Transverse colon (tissue), 4 donors: ENCODE data around the gene BST1. TPM values are rescaled to one million over a fixed set of nuclear protein-coding genes. Genes with fewer than 3 reads are reported as not detected.

Source experiments
- DNase-seq: peaks from one replicate; pipeline ENCODE4 v3.0.0-alpha.2; 2019
- H3K27ac ChIP-seq, 4 donors: fragments of 200-600 bp; sonication (generic); 2 replicates each; pipeline ENCODE4 v1.5.1; 2016 to 2018; ENCODE audit warnings: inconsistent platforms in 4 of 4
- H3K27me3 ChIP-seq: fragments of 200-600 bp; sonication (generic); 2 replicates; pipeline ENCODE4 v1.5.1; 2017; ENCODE audit warnings: inconsistent platforms
- H3K36me3 ChIP-seq, 4 donors: fragments of 200-600 bp; sonication (generic); 2 replicates each; pipeline ENCODE4 v1.5.1; 2017 to 2019; ENCODE audit warnings: inconsistent platforms in 4 of 4
- H3K4me1 ChIP-seq, 4 donors: fragments of 200-600 bp; sonication (generic); 2 replicates each; pipeline ENCODE4 v1.5.1; 2017 to 2020; ENCODE audit warnings: inconsistent platforms in 4 of 4
- H3K4me3 ChIP-seq, 4 donors: fragments of 200-600 bp; sonication (generic); 1 replicate in 1 of 4; 2 replicates in 3 of 4; pipeline versions ENCODE4 v1.5.1 to v1.6.1; 2017 to 2019; ENCODE audit warnings: inconsistent platforms in 4 of 4
- H3K9me3 ChIP-seq, 2 donors: fragments of 200-600 bp; sonication (generic); 2 replicates each; pipeline ENCODE4 v1.5.1; 2017 to 2019; ENCODE audit warnings: inconsistent platforms in 2 of 2
- CTCF ChIP-seq, 5 experiments: fragments of 200-600 bp in 3 of 5; fragments of 450-650 bp in 2 of 5; sonication (generic) in 3 of 5; IDR thresholded peaks; 1 replicate in 2 of 5; 2 replicates in 3 of 5; pipeline ENCODE4 v1.5.1; 2016 to 2017; ENCODE audit warnings: antibody characterized with exemption in 5 of 5, inconsistent platforms in 3 of 5, mild to moderate bottlenecking in 2 of 5, moderate library complexity in 1 of 5
- EP300 ChIP-seq: sonication (generic); formaldehyde crosslinking; IDR thresholded peaks from one replicate; pipeline ENCODE4 v1.6.1; 2017; ENCODE audit warnings: antibody characterized with exemption, low read depth
- POLR2A ChIP-seq: fragments of 450-650 bp; IDR thresholded peaks from one replicate; pipeline ENCODE4 v1.6.1; 2016; ENCODE audit warnings: antibody characterized with exemption, mild to moderate bottlenecking, moderate library complexity
- POLR2AphosphoS5 ChIP-seq, 3 donors: sonication (generic); formaldehyde crosslinking; IDR thresholded peaks; one replicate each; pipeline ENCODE4 v1.6.1; 2016; ENCODE audit warnings: antibody characterized with exemption in 3 of 3
- WGBS, 2 donors: methylation state at CpG; one replicate each; pipeline ENCODE4 v1.1.5; 2018; ENCODE audit warnings: low coverage in 1 of 2; 5-methylcytosine and 5-hydroxymethylcytosine counted together
- in situ Hi-C, 4 donors: fragments of 200-750 bp; cut with MboI; loops; one replicate each; pipeline versions ENCODE4 v1.15.0 to v1.15.1; 2017; ENCODE audit warnings: low sequenced_read_pairs in 3 of 4, low pct_ligation_motif_present in 1 of 4, low pct_unique_long_range_greater_than_20kb in 1 of 4
- intact Hi-C: fragments of 100-400 bp; cut with DNase I; formaldehyde crosslinking; loops from one replicate; pipeline ENCODE4 v1.15.1; 2023; ENCODE audit warnings: low total_unique reads
- total RNA-seq, 4 donors: library from RNA; depleted of rRNA; stranded (reverse); fragments of >200 nt; gene quantifications; one replicate each; pipeline ENCODE4 v1.1.0, GENCODE V29; 2016

BST1 gene
- total RNA-seq, 4 donors from 2014 or later = 4.3 to 19.4 TPM; not detected in 2

DNA sequence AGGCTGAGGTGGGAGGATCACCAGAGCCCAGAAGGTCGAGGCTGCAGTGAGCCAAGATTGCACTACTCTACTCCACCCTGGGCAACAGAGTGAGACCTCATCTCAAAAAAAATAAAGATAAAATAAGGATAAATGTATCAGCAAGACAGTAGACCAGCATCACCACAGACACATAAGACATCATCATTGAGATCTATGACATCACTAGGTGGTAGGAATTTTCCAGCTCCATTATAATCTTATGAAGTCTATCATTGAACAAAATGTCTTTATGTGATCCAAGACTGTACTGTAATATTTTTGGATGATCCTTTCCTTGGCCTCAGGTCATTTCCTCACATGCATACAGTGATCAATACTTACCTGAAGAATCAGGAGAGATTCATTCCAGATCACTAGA, 29.5 kb upstream of the BST1 start:
- TF ChIP-seq POLR2AphosphoS5 (IDR thresholded peaks at IDR 0.05) = no peak
- TF ChIP-seq EP300 = no peak
- no peak for TF ChIP-seq CTCF (IDR thresholded peaks at IDR 0.05)
- TF ChIP-seq POLR2A = no peak
- no peaks in the 10 kb centered on the region for H3K4me1 ChIP-seq
- no peak overlapping the region for H3K4me3 ChIP-seq
- H3K27me3 ChIP-seq = no peaks in the 10 kb centered on the region
- no peak overlapping the region for H3K27ac ChIP-seq
- 85 to 100% methylated on average over 1 of the region's 1 CpG for WGBS, 2 donors
- in situ Hi-C loops = no loop called here
- H3K36me3 ChIP-seq = no peaks in the 10 kb centered on the region
- intact Hi-C loops = no loop called here
- no peaks in the 10 kb centered on the region for H3K9me3 ChIP-seq
- no peak for DNase-seq

- in situ Hi-C loops = no loop called here
- DNase-seq = no peak
- no peaks in the 10 kb centered on the region for H3K27me3 ChIP-seq
- H3K4me1 ChIP-seq = no peaks in the 10 kb centered on the region
- H3K4me3 ChIP-seq = no peak overlapping the region
- intact Hi-C loops = no loop called here
- no peak overlapping the region for H3K27ac ChIP-seq
- 80 to 90% methylated on average over 2 of the region's 2 CpGs for WGBS, 2 donors
- H3K9me3 ChIP-seq = no peaks in the 10 kb centered on the region
- TF ChIP-seq EP300 (no peak), CTCF (IDR thresholded peaks at IDR 0.05) (no peak), POLR2A (no peak), POLR2AphosphoS5 (IDR thresholded peaks at IDR 0.05) (no peak)
- H3K36me3 ChIP-seq = no peaks in the 10 kb centered on the region
Measured at GRCh38 chr4:15674046-15674445, 28.8 kb upstream of the BST1 start.

DNA sequence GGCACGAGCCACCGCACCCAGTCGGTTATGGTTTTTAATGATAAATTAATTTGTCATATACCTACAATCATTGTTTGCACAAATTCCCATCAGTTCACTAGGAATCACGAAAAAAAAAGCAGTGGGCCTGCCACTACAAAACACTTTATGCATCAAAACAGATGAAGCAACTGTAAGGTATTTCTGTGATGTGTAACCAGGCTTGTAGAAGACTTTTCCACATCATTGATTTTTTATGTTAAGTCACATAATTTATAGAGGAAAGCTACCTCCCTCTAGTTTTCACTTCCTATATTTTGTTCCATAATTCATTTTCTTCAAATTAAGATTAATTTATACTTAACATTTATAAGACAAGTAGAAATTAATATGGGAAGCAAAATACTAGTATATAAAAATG, 27.9 kb upstream of the BST1 start:
- in situ Hi-C loops (no loop called here), intact Hi-C loops (no loop called here)
- Histone ChIP-seq H3K27ac (no peak overlapping the region), H3K4me3 (no peak overlapping the region), H3K9me3 (no peaks in the 10 kb centered on the region), H3K4me1 (no peaks in the 10 kb centered on the region), H3K27me3 (no peaks in the 10 kb centered on the region), H3K36me3 (no peaks in the 10 kb centered on the region)
- DNase-seq = no peak
- 88 to 93% methylated on average over 4 of the region's 4 CpGs for WGBS, 2 donors
- TF ChIP-seq CTCF (IDR thresholded peaks at IDR 0.05) (no peak), POLR2A (no peak), EP300 (no peak), POLR2AphosphoS5 (IDR thresholded peaks at IDR 0.05) (no peak)

GRCh38 chr4:15675356-15675755, 27.5 kb upstream of the BST1 start:
- H3K4me1 ChIP-seq = peaks cover 0 to under 1% (median 0%) of the 10 kb centered on the region in 4 donors
- WGBS, 2 donors = 86 to 94% methylated on average over 1 to 3 of the region's 3 CpGs
- no peak overlapping the region for H3K4me3 ChIP-seq
- no peaks in the 10 kb centered on the region for H3K36me3 ChIP-seq
- no peak overlapping the region for H3K27ac ChIP-seq
- H3K27me3 ChIP-seq = no peaks in the 10 kb centered on the region
- in situ Hi-C loops = no loop called here
- DNase-seq = no peak
- TF ChIP-seq EP300 (no peak), POLR2AphosphoS5 (IDR thresholded peaks at IDR 0.05) (no peak)
- intact Hi-C loops = no loop called here
- no peaks in the 10 kb centered on the region for H3K9me3 ChIP-seq

- in situ Hi-C loops = no loop called here
- intact Hi-C loops = no loop called here
- Histone ChIP-seq H3K27ac (no peak overlapping the region), H3K9me3 (no peaks in the 10 kb centered on the region), H3K4me3 (no peak overlapping the region), H3K36me3 (no peaks in the 10 kb centered on the region), H3K4me1 (peaks cover 0 to 7% (median 2%) of the 10 kb centered on the region in 4 donors), H3K27me3 (no peaks in the 10 kb centered on the region)
- no peak for DNase-seq
- TF ChIP-seq EP300 (no peak), POLR2A (no peak), CTCF (IDR thresholded peaks at IDR 0.05) (no peak), POLR2AphosphoS5 (IDR thresholded peaks at IDR 0.05) (no peak)
- 89% methylated on average over 1 of the region's 1 CpG for WGBS, 2 donors
Measured at GRCh38 chr4:15676039-15676438, 26.8 kb upstream of the BST1 start.
